Spleen (tissue), 7 donors: Measurements from ENCODE around the gene CD36.

ENCODE experiments used
- POLR2AphosphoS5 ChIP-seq, 3 donors: sonication (generic); formaldehyde crosslinking; IDR thresholded peaks; one replicate each; pipeline ENCODE4 v1.5.1; 2017; ENCODE audit warnings: antibody characterized with exemption in 3 of 3
- TF ChIP-seq, protein P1 (sequence below), 11 experiments: fragments of 200-600 bp in 7 of 11; fragments of 450-650 bp in 4 of 11; sonication (generic) in 4 of 11; IDR thresholded peaks in 8 of 11; conservative IDR thresholded peaks in 3 of 11; 1 replicate in 7 of 11; 2 replicates in 4 of 11; pipeline versions ENCODE4 v1.4.0 to v1.8.0; 2016 to 2021; ENCODE audit warnings: antibody characterized with exemption in 11 of 11, inconsistent platforms in 4 of 11, mild to moderate bottlenecking in 1 of 11
- donor health status: DM: no; HTN: no; CAD: no; lungs with moderate emphysema.
- donor health status: DM: no; HTN: no; CAD: no.
- donor health status: DM: no; HTN: no; CAD: no.

DNA sequence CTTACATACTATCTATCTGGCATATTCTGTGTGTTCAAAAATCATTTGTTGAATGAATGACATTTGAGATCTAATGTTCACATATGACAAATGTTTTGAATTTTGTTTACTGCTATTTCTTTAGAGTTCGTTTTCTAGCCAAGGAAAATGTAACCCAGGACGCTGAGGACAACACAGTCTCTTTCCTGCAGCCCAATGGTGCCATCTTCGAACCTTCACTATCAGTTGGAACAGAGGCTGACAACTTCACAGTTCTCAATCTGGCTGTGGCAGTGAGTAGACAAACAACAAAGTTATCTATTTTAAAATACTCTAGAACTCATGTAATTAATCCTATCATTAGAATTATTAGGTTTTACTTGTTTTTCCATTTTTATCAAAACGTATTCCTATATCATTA is 22.5 kb downstream of the CD36 start:
- TF ChIP-seq POLR2AphosphoS5 (IDR thresholded peaks at IDR 0.05) = no peak
- TF ChIP-seq, protein P1, sequence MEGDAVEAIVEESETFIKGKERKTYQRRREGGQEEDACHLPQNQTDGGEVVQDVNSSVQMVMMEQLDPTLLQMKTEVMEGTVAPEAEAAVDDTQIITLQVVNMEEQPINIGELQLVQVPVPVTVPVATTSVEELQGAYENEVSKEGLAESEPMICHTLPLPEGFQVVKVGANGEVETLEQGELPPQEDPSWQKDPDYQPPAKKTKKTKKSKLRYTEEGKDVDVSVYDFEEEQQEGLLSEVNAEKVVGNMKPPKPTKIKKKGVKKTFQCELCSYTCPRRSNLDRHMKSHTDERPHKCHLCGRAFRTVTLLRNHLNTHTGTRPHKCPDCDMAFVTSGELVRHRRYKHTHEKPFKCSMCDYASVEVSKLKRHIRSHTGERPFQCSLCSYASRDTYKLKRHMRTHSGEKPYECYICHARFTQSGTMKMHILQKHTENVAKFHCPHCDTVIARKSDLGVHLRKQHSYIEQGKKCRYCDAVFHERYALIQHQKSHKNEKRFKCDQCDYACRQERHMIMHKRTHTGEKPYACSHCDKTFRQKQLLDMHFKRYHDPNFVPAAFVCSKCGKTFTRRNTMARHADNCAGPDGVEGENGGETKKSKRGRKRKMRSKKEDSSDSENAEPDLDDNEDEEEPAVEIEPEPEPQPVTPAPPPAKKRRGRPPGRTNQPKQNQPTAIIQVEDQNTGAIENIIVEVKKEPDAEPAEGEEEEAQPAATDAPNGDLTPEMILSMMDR (IDR thresholded peaks at IDR 0.05 in 8 of 11, conservative IDR thresholded peaks at IDR 0.05 in 3 of 11) = no peak
